Measurements from ENCODE around the gene PROS1.
"Not testable (repeated sequence)": the region's sequence is repeated elsewhere in the genome, so short reads cannot be mapped to it uniquely, and the experiment has no call there.

- not testable (repeated sequence) for TF ChIP-seq SREBF2 (IDR thresholded peaks at IDR 0.05; ENCODE audit: low read length); CUX1 (IDR thresholded peaks at IDR 0.05; ENCODE audit: insufficient replicate concordance, low read depth, low read length); BMI1 (IDR thresholded peaks at IDR 0.05; ENCODE audit: borderline replicate concordance); POLR2A (IDR thresholded peaks at IDR 0.05; ENCODE audit: low read depth, low read length); SREBF1 (IDR thresholded peaks at IDR 0.05; ENCODE audit: low read length); KDM1A (IDR thresholded peaks at IDR 0.05; ENCODE audit: borderline replicate concordance); RAD21 (IDR thresholded peaks at IDR 0.05; ENCODE audit: insufficient read depth, low read depth, low read length); EZH2 (IDR thresholded peaks at IDR 0.05; ENCODE audit: borderline replicate concordance, control insufficient read depth, low read depth, low read length); SRF (IDR thresholded peaks at IDR 0.05; ENCODE audit: low read depth in 2 of 2, low read length in 2 of 2); MYB (IDR thresholded peaks at IDR 0.05; ENCODE audit: borderline replicate concordance, low read depth, low read length); SMC3 (IDR thresholded peaks at IDR 0.05; ENCODE audit: borderline replicate concordance, low read length); REST (IDR thresholded peaks at IDR 0.05; ENCODE audit: low read depth, low read length)
Measured at GRCh38 chr3:93873412-93873811, 100.3 kb downstream of the PROS1 start.

Measured in GM12878 (cell line).